PFSK-1 (cell line): ENCODE measurements around the gene CAMTA1.

Experiments used
- FOXP2 ChIP-seq: optimal IDR thresholded peaks from 2 replicates; pipeline ENCODE3; 2011; ENCODE audit warnings: borderline replicate concordance, control low read depth, inconsistent platforms; ENCODE audit not compliant: insufficient read depth; ENCODE audit errors: extremely low read length, extremely low read depth
- POLR2AphosphoS5 ChIP-seq: IDR thresholded peaks from 2 replicates; pipeline ENCODE4 v1.6.1; 2012; ENCODE audit warnings: low read depth, mild to moderate bottlenecking, control low read depth, low read length, moderate library complexity
- TAF1 ChIP-seq: IDR thresholded peaks from 2 replicates; pipeline ENCODE4 v1.6.1; 2012; ENCODE audit warnings: low read length, control low read depth, borderline replicate concordance; ENCODE audit not compliant: insufficient read depth

DNA sequence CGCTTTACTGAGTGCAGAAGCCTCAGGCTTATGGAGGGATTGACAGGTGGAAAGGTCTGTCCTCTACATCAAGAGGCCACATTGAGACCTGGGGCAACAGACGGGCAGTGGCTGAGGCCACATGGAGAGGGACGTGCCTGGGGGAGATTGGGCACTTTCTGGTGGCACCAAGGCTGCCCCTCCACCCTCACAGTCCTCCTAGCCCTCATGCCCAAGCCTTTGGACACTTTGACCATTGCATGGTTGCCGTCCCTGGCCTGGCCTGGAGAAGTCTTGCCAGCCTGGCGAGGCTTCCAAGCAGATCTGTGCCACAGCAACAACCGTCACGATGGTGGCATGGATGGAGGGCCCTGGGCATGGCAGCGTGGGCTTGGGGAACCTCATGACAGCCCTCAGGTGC lies 793.8 kb downstream of the CAMTA1 start:
- no peak for TF ChIP-seq TAF1
- no peak for TF ChIP-seq FOXP2
- TF ChIP-seq POLR2AphosphoS5 = no peak
